VCaP (cell line): ENCODE measurements around the gene USP53.
"Not testable (repeated sequence)": the region's sequence is repeated elsewhere in the genome, so short reads cannot be mapped to it uniquely, and the experiment has no call there.

Source experiments
- H3K27ac ChIP-seq: fragments of 450-650 bp; 2 replicates; pipeline ENCODE4 v1.5.1; 2017
- CTCF ChIP-seq: fragments of 450-650 bp; conservative IDR thresholded peaks from 2 replicates; pipeline ENCODE4 v1.5.1; 2017; ENCODE audit warnings: mild to moderate bottlenecking, moderate library complexity

USP53 gene

DNA sequence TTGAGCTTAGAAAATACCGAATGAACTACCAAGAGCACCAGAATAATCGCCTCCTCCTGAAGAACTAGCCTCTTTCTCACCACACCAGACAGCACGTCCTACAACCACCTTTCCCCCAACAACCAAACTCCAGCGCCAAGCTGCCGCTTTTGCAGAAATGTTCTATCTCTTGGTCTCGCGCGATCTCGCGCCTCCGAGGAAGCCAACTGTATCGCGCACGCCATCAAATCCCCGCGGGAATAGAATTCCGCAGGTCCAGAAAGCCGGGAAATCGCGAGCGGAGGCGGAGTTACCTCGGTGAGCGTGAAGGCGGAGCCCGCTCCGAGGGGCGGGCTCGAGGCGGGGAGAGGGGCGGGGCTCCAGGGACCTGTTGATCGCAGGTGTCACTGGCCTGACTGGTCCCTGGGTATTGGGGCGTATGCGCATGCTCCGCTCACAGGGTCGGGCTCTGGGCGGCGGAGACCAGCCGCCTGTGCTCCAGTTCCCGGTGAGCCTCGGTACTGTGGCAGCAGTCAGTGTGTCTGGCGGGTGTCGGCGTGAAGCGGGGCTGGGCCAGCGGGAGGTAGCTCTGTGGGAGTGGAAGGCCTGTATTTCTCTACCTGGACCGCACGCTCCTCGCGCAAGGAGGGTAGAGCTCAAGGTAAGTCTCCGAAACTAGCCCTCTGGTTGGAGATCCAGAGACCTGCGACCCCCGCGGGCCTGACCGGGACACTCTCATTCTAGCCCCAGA lies at the start of gene USP53:
Gene USP53 (plus strand): TSS at position 480 of the 730 bp plus-strand sequence. CDS start 27,047 bp downstream, outside the sequence.
- no peak for TF ChIP-seq CTCF
- H3K27ac ChIP-seq, result peak within 1 kb of the TSS; percentile 89

DNA sequence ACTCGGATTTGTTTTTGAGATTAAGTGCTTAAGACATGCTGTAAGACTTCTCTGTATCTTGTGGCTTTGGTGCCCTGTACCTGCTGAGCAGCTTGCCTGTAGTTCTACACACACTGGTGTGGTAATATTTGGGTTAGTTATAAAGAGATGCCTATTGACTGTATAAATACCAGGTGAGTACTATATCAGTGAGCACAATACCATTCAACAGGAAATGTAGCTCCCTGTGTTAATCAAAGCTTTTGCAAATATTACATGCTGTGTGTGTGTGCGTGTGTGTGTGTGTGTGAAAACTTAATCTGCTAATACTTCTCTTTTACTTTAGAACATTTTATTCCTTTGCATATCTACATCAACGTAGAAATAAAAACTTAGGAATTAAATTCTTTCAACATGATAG lies 46.7 kb upstream of the USP53 start:
- TF ChIP-seq CTCF, result no peak
- no peak overlapping the region for H3K27ac ChIP-seq

GRCh38 chr4:119170195-119170594 lies 42.3 kb upstream of the USP53 start:
- H3K27ac ChIP-seq, result no peak overlapping the region
- TF ChIP-seq CTCF, result no peak

- H3K27ac ChIP-seq, result no peak overlapping the region
- no peak for TF ChIP-seq CTCF
Observed at GRCh38 chr4:119172223-119172622, 40.3 kb upstream of the USP53 start.

DNA sequence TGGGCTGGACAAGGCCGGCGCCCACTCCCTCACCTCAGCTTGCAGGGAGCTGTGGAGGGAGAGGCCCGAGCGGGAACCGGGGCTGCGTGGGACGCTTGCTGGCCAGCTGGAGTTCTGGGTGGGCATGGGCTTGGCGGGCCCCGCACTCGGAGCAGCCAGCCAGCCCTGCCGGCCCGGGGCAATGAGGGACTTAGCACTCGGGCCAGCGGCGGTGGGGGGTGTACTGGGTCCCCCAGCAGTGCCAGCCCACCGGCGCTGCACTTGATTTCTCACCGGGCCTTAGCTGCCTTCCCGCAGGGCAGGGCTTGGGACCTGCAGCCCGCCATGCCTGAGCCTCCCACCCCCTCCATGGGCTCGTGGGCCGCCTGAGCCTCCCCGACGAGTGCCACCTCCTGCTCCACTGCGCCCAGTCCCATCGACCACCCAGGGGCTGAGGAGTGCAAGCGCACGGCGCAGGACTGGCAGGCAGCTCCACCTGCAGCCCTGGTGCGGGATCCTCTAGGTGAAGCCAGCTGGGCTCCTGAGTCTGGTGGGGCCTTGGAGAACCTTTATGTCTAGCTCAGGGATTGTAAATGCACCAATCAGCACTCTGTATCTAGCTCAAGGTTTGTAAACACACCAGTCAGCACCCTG lies 38.7 kb upstream of the USP53 start:
- H3K27ac ChIP-seq, result not testable (repeated sequence)

GRCh38 chr4:119179011-119179410 lies 33.5 kb upstream of the USP53 start:
- H3K27ac ChIP-seq, result no peak overlapping the region
- no peak for TF ChIP-seq CTCF

- H3K27ac ChIP-seq, result no peak overlapping the region
- TF ChIP-seq CTCF, result no peak
Observed at GRCh38 chr4:119184128-119184527, 28.4 kb upstream of the USP53 start.

- no peak for TF ChIP-seq CTCF
Observed at GRCh38 chr4:119189638-119190037, 22.9 kb upstream of the USP53 start.

More at GRCh38 chr4:119189638-119190037, 22.9 kb upstream of the USP53 start:
- no peak overlapping the region for H3K27ac ChIP-seq
